GM10847 (cell line): ENCODE measurements around the gene MPRIP.

Experiments
- POLR2A ChIP-seq: IDR thresholded peaks from 2 replicates; pipeline ENCODE4 v1.6.1; 2011; ENCODE audit not compliant: insufficient read length; ENCODE audit errors: extremely low read depth

MPRIP gene

GRCh38 chr17:17061516-17061915, 19.3 kb downstream of the MPRIP start:
- no peak for TF ChIP-seq POLR2A

DNA sequence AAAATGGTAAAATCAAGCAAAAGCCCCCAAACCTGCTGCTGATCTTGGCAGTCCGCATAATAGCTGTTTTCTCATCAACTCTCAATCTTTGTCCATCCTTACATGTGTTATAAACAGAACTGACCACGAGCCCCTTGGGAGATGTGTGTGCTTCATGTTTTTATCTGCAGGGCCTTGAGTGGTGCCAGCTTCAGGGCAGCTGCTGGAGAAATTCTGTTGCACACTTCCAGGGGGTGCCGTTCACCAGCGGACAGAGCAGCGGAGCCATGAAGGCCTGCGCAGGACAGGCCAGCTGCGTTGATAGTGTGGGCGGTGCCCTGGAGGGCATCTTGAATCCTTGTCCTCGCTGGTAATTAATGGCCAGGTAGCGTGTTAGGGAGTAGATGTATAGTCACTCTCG, 20.1 kb downstream of the MPRIP start:
- no peak for TF ChIP-seq POLR2A

GRCh38 chr17:17062866-17063265, 20.6 kb downstream of the MPRIP start:
- no peak for TF ChIP-seq POLR2A

GRCh38 chr17:17063546-17064122, 21.4 kb downstream of the MPRIP start:
- no peak for TF ChIP-seq POLR2A

DNA sequence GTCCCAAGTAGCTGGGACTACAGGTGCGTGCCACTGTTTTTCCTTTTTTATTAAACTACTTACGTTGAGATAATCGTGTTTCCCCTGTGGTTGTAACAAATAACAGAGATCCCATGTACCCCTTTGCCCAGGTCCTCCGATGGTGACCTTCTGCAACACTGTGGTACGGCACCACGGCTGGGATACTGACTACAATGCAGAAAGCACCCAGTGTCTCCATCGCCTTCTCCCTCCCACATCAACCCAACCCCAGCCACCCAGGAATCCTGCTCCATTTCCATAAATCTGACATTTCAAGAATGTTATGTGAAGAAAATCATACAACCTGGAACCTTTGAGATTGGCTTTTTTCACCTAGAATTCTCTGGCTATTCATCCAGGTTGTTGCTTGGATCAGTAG, 22.1 kb downstream of the MPRIP start:
- TF ChIP-seq POLR2A: no peak

DNA sequence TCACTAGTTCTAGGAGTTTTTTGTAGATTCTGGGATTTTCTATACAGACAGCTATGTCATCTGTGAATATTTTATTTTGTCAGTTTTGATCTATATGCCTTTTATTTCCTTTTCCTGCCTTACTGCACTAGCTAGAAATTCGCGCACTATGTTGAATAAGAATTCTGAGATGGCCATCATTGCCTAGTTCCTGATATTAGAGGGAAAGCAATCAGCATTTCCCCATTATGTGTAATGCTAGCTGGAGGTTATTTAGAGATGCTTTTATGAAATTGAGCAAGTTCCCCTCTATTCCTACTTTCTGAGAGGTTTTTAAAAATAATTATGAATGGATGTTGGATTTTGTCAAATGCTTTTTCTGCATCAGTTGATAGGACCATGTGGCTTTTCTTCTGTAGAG, 23.8 kb downstream of the MPRIP start:
- no peak for TF ChIP-seq POLR2A

- TF ChIP-seq POLR2A: no peak
These were observed 25.0 kb downstream of the MPRIP start for GRCh38 chr17:17067257-17067656.

GRCh38 chr17:17069849-17070248, 27.6 kb downstream of the MPRIP start:
- no peak for TF ChIP-seq POLR2A

GRCh38 chr17:17070931-17071330, 28.7 kb downstream of the MPRIP start:
- TF ChIP-seq POLR2A: no peak

DNA sequence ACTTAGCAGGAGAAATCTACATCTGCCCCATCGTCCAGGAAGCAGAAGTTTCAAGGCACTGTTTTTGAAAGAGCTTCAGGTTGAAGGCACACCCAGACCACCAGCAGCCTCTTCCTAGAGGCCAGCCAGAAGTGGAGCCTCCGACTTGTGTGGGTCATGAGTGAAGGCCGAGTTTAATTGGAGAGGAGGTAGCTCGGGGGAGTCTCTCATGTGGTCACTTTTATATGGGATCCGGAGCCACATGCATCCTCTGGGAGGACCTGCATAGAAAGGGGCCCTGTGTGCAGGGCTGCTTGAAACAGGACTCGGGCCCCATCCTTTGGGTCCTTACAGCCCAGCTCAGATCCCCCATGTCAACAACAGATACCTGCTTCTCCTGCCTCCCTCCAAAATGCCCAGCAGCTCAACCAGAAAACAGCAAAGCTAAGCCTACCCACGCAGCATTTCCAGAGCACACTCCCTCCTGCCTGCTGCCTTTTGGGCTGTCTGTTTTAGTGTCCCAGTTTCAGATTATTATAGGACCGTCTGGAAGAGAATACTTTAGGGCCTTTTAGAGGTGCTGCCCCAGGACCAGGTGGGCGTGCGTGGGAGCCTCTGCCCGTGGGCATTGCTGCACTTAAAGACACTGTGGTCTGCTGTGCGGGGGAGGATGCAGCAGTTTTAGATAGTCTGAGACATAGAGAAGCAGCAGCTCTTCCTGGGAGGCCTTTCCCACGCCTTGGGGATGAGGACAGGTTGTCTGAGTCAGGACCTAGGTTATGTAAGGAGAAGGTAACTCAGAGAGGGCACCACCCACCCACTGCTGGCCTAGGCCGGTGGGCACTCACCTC, 29.5 kb downstream of the MPRIP start:
- TF ChIP-seq POLR2A: no peak

GRCh38 chr17:17072546-17072945, 30.3 kb downstream of the MPRIP start:
- no peak for TF ChIP-seq POLR2A

DNA sequence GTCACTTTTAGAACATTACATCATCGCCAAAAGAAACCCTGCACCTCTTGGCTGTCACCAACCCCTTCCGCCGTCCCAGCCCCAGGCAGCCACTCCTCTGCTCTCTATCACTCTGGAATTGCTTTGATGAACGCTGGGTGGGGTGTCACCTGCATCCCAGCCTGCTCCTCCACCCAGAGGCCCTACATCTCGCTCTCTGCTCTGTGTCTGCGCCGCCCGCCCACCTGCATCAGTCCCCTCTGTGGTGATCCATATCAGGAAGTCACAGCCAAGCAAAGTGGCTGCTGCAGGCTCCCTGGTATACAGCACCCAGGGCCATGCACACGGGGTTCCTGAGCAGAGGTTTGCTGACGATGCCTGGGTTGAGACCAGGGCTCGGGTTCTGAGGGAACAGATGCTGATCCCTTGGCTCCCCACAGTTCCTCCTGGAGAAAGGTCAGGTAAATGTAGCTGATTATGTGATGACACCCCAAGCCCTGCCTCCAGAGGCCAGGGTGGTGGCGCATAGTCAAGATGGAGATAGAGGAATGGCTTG, 30.8 kb downstream of the MPRIP start:
- TF ChIP-seq POLR2A: no peak

- TF ChIP-seq POLR2A: no peak
These were observed 31.5 kb downstream of the MPRIP start for GRCh38 chr17:17073581-17074403.

GRCh38 chr17:17075125-17075781, 33.0 kb downstream of the MPRIP start:
- no peak for TF ChIP-seq POLR2A

- TF ChIP-seq POLR2A: no peak
These were observed 33.8 kb downstream of the MPRIP start for GRCh38 chr17:17076066-17076465.
